Epithelial cell of proximal tubule (primary cell): ENCODE data around the gene PRELID1. TPM values are rescaled to one million over a fixed set of nuclear protein-coding genes. Genes with fewer than 3 reads are reported as not detected.
A peak's percentile ranks its signal among the peaks of the same experiment; 100 is the strongest.

ENCODE experiments used
- DNase-seq: peaks from one replicate; pipeline ENCODE4 v3.0.0-alpha.2; 2011; ENCODE audit warnings: low read depth
- H3K4me3 ChIP-seq: 2 replicates; pipeline ENCODE4 v1.5.1; 2011; ENCODE audit warnings: low read depth, mild to moderate bottlenecking, low read length
- total RNA-seq: library from RNA; depleted of rRNA; stranded (reverse); fragments of >200 nt; gene quantifications from 2 replicates; pipeline ENCODE4 v1.2.3, GENCODE V29; 2015
- TF ChIP-seq, protein P1 (sequence below): conservative IDR thresholded peaks from 2 replicates; pipeline ENCODE4 v1.5.1; 2012; ENCODE audit warnings: low read depth, mild to moderate bottlenecking, low read length

The PRELID1 gene
- total RNA-seq, 1 donor from 2014 or later = 150 TPM

GRCh38 chr5:177314376-177315342 is 11.1 kb downstream of the PRELID1 start:
- no peak for DNase-seq
- H3K4me3 ChIP-seq = no peak overlapping the region
- TF ChIP-seq, protein P1, sequence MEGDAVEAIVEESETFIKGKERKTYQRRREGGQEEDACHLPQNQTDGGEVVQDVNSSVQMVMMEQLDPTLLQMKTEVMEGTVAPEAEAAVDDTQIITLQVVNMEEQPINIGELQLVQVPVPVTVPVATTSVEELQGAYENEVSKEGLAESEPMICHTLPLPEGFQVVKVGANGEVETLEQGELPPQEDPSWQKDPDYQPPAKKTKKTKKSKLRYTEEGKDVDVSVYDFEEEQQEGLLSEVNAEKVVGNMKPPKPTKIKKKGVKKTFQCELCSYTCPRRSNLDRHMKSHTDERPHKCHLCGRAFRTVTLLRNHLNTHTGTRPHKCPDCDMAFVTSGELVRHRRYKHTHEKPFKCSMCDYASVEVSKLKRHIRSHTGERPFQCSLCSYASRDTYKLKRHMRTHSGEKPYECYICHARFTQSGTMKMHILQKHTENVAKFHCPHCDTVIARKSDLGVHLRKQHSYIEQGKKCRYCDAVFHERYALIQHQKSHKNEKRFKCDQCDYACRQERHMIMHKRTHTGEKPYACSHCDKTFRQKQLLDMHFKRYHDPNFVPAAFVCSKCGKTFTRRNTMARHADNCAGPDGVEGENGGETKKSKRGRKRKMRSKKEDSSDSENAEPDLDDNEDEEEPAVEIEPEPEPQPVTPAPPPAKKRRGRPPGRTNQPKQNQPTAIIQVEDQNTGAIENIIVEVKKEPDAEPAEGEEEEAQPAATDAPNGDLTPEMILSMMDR = no peak

DNA sequence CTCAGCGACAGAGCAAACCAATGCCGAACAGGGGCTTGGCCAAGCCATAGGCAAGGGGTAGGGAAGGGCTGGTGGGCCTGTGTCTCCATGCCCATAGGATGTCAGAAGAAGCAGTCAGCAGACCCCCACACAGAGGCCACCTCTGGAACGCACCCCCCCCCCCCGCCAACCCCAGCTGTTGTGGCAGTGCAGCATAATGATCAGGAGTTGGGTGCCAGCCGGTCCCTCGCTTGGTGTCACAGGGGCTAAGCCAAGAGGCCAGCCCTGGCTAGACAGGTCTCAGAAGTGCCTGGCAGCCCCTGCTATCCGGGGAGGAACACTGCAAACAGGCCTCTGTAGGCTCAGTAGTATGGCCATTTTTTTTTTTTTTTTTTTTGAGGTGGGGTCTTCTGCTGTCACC is 11.8 kb downstream of the PRELID1 start:
- DNase-seq = no peak
- no peak overlapping the region for H3K4me3 ChIP-seq
- TF ChIP-seq, protein P1 = no peak

GRCh38 chr5:177316005-177316404 is 12.4 kb downstream of the PRELID1 start:
- TF ChIP-seq, protein P1 = no peak
- no peak overlapping the region for H3K4me3 ChIP-seq
- no peak for DNase-seq

DNA sequence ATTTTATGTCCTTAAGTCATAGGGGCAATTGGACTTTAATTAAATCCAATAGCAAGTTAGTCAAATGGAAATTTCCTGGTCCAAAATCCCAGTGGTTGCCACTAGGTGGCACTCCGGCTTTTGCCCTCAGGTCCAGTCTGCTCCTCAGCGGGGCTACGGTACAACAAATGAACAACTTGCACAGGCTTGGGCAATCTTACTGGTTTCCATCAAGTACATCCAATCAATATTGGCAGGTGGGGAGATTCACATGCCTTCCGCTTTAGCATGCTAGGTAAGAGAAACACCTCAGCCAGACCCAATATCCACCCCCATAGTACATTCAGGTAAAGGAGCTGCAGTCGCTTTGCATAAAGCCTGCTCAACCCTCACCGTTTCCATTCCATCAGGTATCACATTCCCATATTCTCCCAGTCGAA is 14.4 kb downstream of the PRELID1 start:
- H3K4me3 ChIP-seq = no peak overlapping the region
- TF ChIP-seq, protein P1 = peak; percentile 95
- no peak for DNase-seq

DNA sequence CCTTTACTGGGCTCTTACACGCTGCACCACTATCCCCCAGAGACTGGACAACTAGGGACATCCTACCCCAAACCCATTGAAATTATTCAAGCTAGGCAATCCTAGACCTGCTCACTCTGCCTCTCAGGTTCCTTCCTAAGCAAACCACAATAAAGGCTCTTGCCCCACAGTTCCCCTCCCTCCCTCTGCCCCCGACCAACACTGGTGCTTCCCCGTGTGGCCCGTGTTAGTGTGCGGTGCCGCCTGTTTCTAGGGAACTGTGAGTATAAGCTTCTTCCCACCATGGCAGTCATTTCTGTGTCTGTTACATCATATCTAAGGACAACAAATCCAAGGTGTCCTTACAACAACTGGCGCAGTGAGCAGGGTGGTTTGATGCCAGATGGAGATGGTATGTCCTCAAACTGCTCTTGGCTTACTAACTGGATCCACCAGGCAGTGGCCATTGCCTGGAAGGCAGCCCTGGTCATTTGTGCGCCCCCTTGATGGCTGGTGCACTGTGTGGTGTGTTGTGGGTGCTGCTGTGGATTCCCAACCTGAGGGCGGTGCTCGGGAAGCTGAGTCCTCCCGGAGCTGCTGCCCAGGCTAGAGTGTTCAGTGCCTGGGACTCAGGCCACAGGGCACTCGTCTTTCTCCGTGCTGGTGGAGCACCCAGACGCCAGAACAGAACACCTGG is 16.5 kb downstream of the PRELID1 start:
- no peak for DNase-seq
- no peak overlapping the region for H3K4me3 ChIP-seq
- TF ChIP-seq, protein P1 = no peak

- H3K4me3 ChIP-seq = no peak overlapping the region
- no peak for DNase-seq
- TF ChIP-seq, protein P1 = no peak
These were observed 17.3 kb downstream of the PRELID1 start for GRCh38 chr5:177320879-177321278.
